GM15510 (cell line): ENCODE measurements around the gene SACS.

ENCODE experiments used
- POLR2A ChIP-seq: IDR thresholded peaks from 3 replicates; pipeline ENCODE4 v1.6.1; 2011; ENCODE audit warnings: borderline replicate concordance; ENCODE audit not compliant: insufficient read length; ENCODE audit errors: extremely low read depth

The SACS gene

GRCh38 chr13:23322353-23323336 is 110.9 kb downstream of the SACS start:
- TF ChIP-seq POLR2A = no peak

- TF ChIP-seq POLR2A = no peak
These were observed 111.8 kb downstream of the SACS start for GRCh38 chr13:23321535-23322241.

GRCh38 chr13:23320926-23321534 is 112.5 kb downstream of the SACS start:
- no peak for TF ChIP-seq POLR2A

- TF ChIP-seq POLR2A = no peak
These were observed 113.6 kb downstream of the SACS start for GRCh38 chr13:23319883-23320224.

GRCh38 chr13:23292586-23292985 is 140.9 kb downstream of the SACS start:
- TF ChIP-seq POLR2A = no peak

GRCh38 chr13:23289917-23290357 is 143.6 kb downstream of the SACS start:
- no peak for TF ChIP-seq POLR2A

GRCh38 chr13:23288995-23289394 is 144.5 kb downstream of the SACS start:
- no peak for TF ChIP-seq POLR2A

GRCh38 chr13:23288564-23288963 is 144.9 kb downstream of the SACS start:
- TF ChIP-seq POLR2A = no peak

- TF ChIP-seq POLR2A = no peak
These were observed 154.2 kb downstream of the SACS start for GRCh38 chr13:23279321-23279720.
